ENCODE measurements around the gene RASA2.

Gene RASA2

DNA sequence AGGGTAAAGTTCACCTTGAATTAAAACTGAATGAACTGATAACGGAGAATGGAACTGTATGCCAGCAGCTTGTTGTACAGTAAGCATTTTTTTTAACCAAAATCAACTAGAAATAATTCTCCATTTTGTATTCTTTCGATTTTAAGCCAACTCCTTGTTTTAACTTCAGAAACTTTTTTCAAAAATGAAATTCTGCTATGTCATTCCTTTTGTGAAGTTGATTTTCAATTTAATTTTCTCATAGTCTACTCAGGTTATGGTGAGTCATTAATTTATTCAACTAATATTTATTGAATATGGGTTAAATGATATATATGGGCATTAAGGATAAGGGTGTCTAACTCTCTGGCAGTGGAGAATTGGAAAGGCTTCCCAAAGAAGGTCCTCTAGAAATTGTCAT, 53.7 kb downstream of the RASA2 start:
- no peak for DNase-seq

GRCh38 chr3:141542202-141542969, 55.6 kb downstream of the RASA2 start:
- DNase-seq, result no peak

GRCh38 chr3:141542989-141543388, 56.2 kb downstream of the RASA2 start:
- no peak for DNase-seq

- no peak for DNase-seq
These were observed 57.9 kb downstream of the RASA2 start for GRCh38 chr3:141544697-141545096.

- DNase-seq, result no peak
These were observed 59.3 kb downstream of the RASA2 start for GRCh38 chr3:141546081-141546480.

DNA sequence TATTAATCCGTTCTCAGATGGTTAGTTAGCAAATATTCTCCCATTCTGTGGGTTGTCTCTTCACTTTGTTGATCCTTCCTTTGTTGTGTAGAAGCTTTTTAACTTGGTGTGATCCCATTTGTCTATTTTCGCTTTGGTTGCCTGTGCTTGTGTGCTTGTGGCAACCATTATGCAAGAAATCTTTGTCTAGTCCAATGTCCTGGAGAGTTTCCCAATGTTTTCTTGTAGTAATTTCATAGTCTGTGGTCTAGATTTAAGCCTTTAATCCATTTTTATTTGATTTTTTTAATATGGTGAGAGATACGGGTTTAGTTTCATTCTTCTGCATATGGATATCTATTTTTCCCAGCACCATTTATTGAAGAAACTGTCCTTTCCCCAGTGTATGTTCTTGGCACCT, 59.8 kb downstream of the RASA2 start:
- no peak for DNase-seq

DNA sequence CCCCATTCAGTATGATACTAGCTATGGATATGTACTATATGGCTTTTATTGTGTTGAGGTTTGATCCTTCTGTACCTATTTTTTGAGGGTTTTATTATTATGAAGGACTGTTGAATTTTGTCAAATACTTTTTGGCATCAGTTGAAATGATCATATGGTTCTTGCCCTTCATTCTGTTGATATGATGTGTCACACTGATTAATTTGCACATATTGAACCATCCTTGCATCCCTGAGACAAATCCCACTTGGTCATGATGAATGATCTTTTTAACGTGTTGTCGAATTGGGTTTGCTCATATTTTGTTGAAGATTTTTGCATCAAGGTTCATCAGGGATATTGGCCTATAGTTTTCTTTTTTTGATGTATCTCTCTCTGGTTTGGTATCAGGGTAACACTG, 61.0 kb downstream of the RASA2 start:
- DNase-seq, result no peak

- DNase-seq, result no peak
These were observed 64.3 kb downstream of the RASA2 start for GRCh38 chr3:141550926-141551665.

- no peak for DNase-seq
These were observed 65.7 kb downstream of the RASA2 start for GRCh38 chr3:141552440-141552991.

DNA sequence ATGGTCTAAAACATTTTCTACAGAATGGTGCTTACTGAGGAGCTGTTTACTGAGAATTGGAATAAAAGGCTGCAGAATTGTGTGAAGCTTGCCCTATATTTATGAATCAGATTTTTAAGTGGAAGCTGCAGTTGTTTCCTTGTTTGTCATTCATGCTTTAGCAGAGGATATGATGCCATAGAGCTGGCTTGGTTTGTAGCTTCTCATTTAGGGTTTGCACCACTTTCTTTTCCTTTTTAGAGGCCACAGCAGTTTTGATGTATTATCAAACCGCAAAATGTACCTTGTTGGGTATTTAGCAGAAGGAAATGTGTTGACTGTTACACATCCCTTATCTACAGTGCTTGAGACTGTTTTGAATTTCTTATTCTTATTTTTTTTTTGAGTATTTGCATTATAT, 66.2 kb downstream of the RASA2 start:
- DNase-seq, result no peak

GRCh38 chr3:141556034-141556433, 69.2 kb downstream of the RASA2 start:
- peak; percentile 47 for DNase-seq

DNA sequence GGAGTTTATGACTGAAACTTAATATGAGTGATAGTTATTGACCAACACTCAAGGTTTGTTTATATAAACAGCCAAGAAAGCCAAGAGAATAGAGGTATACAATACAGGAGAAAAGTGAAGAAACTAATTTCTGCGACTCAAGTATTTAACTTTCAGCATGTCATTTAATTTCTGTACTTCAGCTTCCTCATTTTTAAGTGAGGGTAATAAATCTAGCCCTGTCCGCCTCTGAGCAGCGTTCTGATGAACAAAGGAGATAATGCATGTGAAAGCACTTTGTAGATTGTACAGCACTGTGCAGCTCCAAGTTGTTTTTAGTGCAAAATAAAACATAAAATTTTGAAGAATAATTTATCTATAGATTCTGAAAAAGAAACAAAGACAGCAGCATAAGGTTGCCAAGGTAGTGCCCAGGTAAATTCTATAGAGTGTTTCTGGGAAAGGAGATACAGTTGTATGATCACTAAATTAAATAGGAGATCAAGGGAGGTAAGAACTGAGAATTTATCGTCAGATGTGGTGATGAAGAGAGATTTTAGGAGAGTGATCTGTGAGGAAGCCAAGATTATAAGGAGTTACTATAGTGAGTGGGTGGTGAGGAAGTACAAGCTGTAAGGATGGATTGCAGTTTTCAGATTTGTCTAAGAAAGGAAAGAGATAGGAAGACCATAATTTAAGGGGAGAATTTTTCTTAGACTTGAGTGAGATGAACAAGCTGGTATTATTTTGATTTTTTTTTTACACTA, 71.3 kb downstream of the RASA2 start:
- DNase-seq, result no peak

DNA sequence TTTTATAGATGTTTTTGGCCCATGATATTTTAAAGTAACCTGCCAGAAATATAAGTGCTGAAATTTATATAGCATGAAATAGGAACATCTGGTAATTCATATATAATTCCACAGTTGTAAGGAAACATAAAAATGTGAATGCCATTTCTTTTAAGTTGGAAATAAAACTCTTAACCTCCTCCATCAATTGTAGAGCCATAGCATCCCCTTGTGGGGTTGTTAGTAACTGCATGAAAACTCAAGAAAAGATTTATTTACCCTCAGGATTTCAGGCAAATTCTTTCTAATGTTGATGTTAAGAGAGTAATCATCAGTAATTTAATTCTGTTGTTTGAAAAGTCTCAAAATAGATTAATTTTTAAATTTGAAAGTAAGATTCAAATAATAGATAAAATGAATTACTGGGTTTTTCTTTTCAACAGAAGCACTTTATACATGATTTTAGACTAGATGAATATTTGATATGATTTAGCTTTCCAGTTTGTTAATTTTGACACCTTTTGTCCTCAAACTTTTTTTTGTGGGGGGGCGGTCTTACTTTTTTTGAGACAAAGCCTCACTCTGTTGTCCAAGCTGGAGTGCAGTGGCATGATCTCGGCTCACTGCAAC, 74.7 kb downstream of the RASA2 start:
- DNase-seq, result peak; percentile 64

DNA sequence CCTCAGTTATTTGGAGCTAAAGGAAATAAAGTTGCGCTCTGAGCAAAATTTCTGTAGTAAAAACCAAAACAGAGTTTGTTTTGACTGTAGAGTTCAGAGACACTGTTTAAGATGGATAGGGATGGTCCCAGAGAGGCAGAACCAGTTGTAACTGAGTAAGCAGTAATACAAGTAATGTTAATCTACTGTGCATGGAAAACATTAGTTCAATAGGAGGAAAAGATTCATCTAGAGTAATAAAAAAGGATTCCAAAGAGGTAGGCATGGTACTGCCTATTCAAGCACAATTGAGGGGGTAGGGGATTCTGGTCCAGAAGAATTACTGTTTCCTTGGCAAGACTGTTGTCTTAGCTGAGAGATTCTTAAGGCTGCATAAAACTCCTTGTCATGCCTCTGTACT, 77.4 kb downstream of the RASA2 start:
- no peak for DNase-seq

GRCh38 chr3:141570068-141570467, 83.2 kb downstream of the RASA2 start:
- DNase-seq, result no peak

DNA sequence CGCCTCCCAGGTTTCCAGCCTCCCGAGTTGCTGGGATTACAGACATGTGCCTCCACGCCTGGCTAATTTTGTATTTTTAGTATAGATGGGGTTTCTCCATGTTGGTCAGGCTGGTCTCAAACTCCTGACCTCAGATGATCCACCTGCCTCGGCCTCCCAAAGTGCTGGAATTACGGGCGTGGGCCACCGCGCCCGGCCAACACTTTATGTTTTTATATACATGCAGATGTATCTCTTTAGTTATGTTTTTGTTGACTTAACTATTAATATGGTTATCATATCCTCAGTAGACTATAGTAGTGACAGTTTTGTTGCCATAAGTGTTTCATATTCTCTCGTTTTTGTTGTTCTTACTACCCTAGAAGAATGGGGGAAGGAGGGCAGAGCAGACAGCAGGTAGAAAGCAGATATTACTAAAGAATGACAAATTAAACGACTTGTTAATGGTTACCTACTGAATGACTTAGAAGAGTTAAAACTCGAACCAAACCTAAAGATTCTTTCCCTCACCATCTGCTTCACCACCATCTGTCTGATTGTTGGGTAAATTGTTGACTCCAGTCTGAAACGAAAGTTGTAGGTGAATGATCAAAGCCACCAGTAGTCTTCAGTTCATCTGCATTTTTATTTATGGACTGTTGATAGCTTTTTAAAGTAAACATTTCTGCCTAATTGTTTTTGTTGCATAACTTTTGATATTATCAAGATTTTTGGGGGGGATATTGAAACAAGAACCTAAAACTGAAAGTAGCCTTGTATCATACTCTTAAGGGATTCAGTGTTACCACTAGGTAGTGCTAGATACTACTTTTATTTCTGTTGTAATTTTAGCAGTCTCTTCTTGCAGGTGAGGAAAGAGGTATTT, 89.3 kb downstream of the RASA2 start:
- no peak for DNase-seq

DNA sequence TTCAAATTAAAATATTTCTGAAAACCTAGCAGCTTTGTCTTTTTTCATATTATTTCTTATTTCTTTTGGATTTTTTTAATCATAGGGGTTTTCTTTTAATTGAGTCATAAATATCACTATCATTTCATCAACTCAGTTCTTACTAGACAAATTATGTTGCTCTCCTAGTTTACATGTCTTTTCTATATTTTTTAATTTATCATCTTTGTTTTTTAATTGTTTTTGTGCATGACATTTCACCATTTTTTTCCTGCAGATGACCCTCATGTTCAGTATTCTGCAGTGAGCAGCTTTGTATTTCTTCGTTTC, 89.9 kb downstream of the RASA2 start:
- no peak for DNase-seq

DNA sequence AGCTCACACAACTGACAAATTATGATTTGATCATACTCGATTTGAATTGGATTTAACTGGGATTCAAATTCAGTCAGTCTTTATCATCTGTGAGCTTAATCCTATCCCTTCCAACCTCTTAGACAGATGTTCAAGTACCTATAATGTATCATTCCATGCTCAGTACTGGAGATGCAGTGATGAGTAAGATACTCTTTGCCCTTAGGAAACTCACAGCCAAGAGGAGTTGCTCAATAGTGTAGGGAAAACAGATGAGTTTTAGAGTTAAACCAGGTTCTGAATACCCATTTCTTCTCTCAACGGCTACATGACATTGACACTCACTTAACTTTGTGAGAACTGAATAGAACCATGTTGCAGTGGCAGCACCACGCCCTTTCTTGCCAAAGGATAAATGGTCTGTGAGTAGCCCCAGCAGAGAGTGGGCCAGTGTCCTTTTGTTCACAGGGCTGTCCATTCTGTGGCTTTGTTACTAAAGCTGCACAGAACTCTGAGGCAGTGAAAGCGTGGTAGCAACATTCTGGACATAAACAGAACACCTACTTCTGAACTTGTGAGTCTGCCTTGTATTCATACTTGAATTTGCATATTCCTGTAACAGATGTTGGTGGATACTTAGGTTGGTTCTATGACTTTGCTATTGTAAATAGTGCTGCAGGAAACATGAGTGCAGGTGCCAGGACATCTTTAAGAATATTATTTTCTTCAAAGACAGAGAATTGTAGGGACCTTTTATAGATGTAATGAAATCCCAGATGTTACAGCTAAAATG, 91.6 kb downstream of the RASA2 start:
- peak; percentile 21 for DNase-seq

- no peak for DNase-seq
These were observed 107.5 kb downstream of the RASA2 start for GRCh38 chr3:141594357-141594756.

- no peak for DNase-seq
These were observed 111.1 kb downstream of the RASA2 start for GRCh38 chr3:141597931-141598330.

- no peak for DNase-seq
These were observed 113.5 kb downstream of the RASA2 start for GRCh38 chr3:141600331-141600730.

Data from EL (cell line).